Neuronal stem cell (in vitro differentiated cells): ENCODE data around the gene NXF1.

Source experiments
- DNase-seq: peaks from one replicate; pipeline ENCODE4 v3.0.0-alpha.2; 2013; ENCODE audit warnings: low spot score
- H2AFZ ChIP-seq: one replicate; pipeline ENCODE4 v1.6.1; 2013; ENCODE audit warnings: mild to moderate bottlenecking, low read length, inconsistent platforms
- H2AK5ac ChIP-seq: 2 replicates; pipeline ENCODE4 v1.6.1; 2013; ENCODE audit warnings: low read depth, mild to moderate bottlenecking, inconsistent platforms, low read length, moderate library complexity, mixed read lengths
- H2BK120ac ChIP-seq: 2 replicates; pipeline ENCODE4 v1.6.1; 2013; ENCODE audit warnings: low read depth, mild to moderate bottlenecking, inconsistent platforms, low read length, moderate library complexity, mixed read lengths
- H2BK12ac ChIP-seq: one replicate; pipeline ENCODE4 v1.6.1; 2013; ENCODE audit warnings: low read length, inconsistent platforms
- H2BK15ac ChIP-seq: 2 replicates; pipeline ENCODE4 v1.6.1; 2013; ENCODE audit warnings: mild to moderate bottlenecking, low read length, inconsistent platforms, mixed read lengths
- H2BK5ac ChIP-seq: one replicate; pipeline ENCODE4 v1.6.1; 2013; ENCODE audit warnings: inconsistent platforms, mild to moderate bottlenecking, low read length, moderate library complexity
- H3K14ac ChIP-seq: one replicate; pipeline ENCODE4 v1.6.1; 2013; ENCODE audit warnings: low read length, inconsistent platforms
- H3K18ac ChIP-seq: 2 replicates; pipeline ENCODE4 v1.6.1; 2013; ENCODE audit warnings: low read length, inconsistent platforms
- H3K23ac ChIP-seq: 2 replicates; pipeline ENCODE4 v1.6.1; 2013; ENCODE audit warnings: low read depth, mild to moderate bottlenecking, mixed read lengths, low read length, inconsistent platforms; ENCODE audit not compliant: poor library complexity
- H3K27ac ChIP-seq: replicated peaks from 3 replicates; pipeline ENCODE4 v1.5.1; 2013; ENCODE audit warnings: low read length, inconsistent platforms
- H3K27me3 ChIP-seq, 3 experiments: 2 replicates each; pipeline ENCODE4 v1.6.1; 2013; ENCODE audit warnings: low read length in 3 of 3, mild to moderate bottlenecking in 2 of 3, inconsistent platforms in 1 of 3, low read depth in 1 of 3, mixed read lengths in 1 of 3, moderate library complexity in 1 of 3; ENCODE audit not compliant: control insufficient read depth in 3 of 3, insufficient read depth in 3 of 3
- H3K36me3 ChIP-seq, 2 donors: replicated peaks in 1 of 2; 2 replicates each; pipeline ENCODE4 v1.6.1; 2013; ENCODE audit warnings: low read length in 2 of 2; ENCODE audit not compliant: control insufficient read depth in 2 of 2, insufficient read depth in 2 of 2
- H3K4ac ChIP-seq: 2 replicates; pipeline ENCODE4 v1.6.1; 2013; ENCODE audit warnings: inconsistent platforms, mild to moderate bottlenecking, low read length, moderate library complexity
- H3K4me1 ChIP-seq, 2 donors: 1 replicate in 1 of 2; 2 replicates in 1 of 2; pipeline ENCODE4 v1.6.1; 2013; ENCODE audit warnings: low read length in 2 of 2, low read depth in 1 of 2; ENCODE audit not compliant: control insufficient read depth in 2 of 2, insufficient read depth in 1 of 2
- H3K4me2 ChIP-seq: one replicate; pipeline ENCODE4 v1.6.1; 2013; ENCODE audit warnings: mild to moderate bottlenecking, low read length, inconsistent platforms; ENCODE audit not compliant: insufficient read depth, poor library complexity, severe bottlenecking
- H3K4me3 ChIP-seq, 2 donors: 2 replicates each; pipeline ENCODE4 v1.5.1; 2013; ENCODE audit warnings: low read length in 2 of 2, mild to moderate bottlenecking in 2 of 2, inconsistent platforms in 1 of 2, moderate library complexity in 1 of 2
- H3K79me1 ChIP-seq: one replicate; pipeline ENCODE4 v1.6.1; 2013; ENCODE audit warnings: low read depth, mild to moderate bottlenecking, inconsistent platforms, low read length, moderate library complexity
- H3K9ac ChIP-seq: one replicate; pipeline ENCODE4 v1.6.1; 2013; ENCODE audit warnings: mild to moderate bottlenecking, low read depth, low read length, inconsistent platforms; ENCODE audit not compliant: poor library complexity
- H3K9me3 ChIP-seq, 2 donors: replicated peaks in 1 of 2; 2 replicates each; pipeline versions ENCODE3 to v1.6.1; 2013; ENCODE audit warnings: low read length in 2 of 2, mild to moderate bottlenecking in 2 of 2, inconsistent platforms in 1 of 2, low read depth in 1 of 2, mixed read lengths in 1 of 2, moderate library complexity in 1 of 2; ENCODE audit not compliant: control insufficient read depth in 2 of 2, insufficient read depth in 1 of 2
- H4K8ac ChIP-seq: one replicate; pipeline ENCODE4 v1.6.1; 2013; ENCODE audit warnings: low read depth, mild to moderate bottlenecking, inconsistent platforms, low read length, moderate library complexity
- H4K91ac ChIP-seq: one replicate; pipeline ENCODE4 v1.6.1; 2013; ENCODE audit warnings: low read length, low read depth, mild to moderate bottlenecking, inconsistent platforms; ENCODE audit not compliant: poor library complexity
- WGBS, 2 donors: extraction: QIAGEN DNeasy Blood & Tissue Kit; methylation state at CpG; one replicate each; pipeline ENCODE4 v1.1.7; 2013; ENCODE audit warnings: missing lambda C conversion rate in 2 of 2, mixed read lengths in 1 of 2; ENCODE audit not compliant: insufficient read length in 2 of 2, insufficient replicate concordance in 1 of 2; ENCODE audit errors: extremely low coverage in 2 of 2; 5-methylcytosine and 5-hydroxymethylcytosine counted together

The NXF1 gene

DNA sequence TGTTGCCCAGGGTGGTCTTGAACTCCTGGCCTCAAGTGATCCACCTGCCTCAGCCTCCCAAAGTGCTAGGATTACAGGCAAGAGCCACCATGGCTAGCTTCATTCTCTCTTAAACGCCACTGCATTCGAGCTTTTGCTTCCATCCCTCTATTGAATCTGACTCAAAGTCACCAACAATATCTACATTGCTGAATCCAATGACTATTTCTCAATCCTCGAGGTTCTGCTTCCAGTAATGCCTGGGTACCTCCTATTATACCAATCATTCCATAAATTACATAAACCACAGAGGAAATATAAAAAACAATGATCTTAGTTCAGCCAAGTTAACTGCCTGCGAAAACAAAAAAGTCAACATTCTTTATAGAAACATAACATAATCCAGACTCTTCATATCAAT is 11.9 kb upstream of the NXF1 start:
- no peak overlapping the region for H4K8ac ChIP-seq
- H2BK12ac ChIP-seq: no peak overlapping the region
- no peak overlapping the region for H3K9ac ChIP-seq
- no peak overlapping the region for H4K91ac ChIP-seq
- no peak overlapping the region for H3K4ac ChIP-seq
- peaks cover 10 to 49% of the 10 kb centered on the region in 2 donors for H3K36me3 ChIP-seq
- H2AFZ ChIP-seq: no peak overlapping the region
- no peak for DNase-seq
- no peak overlapping the region for H3K27ac ChIP-seq
- no peaks in the 10 kb centered on the region for H3K79me1 ChIP-seq
- H3K23ac ChIP-seq: no peak overlapping the region
- H2AK5ac ChIP-seq: no peak overlapping the region
- no peaks in the 10 kb centered on the region for H3K9me3 ChIP-seq
- H2BK15ac ChIP-seq: no peak overlapping the region
- no peak overlapping the region for H3K4me2 ChIP-seq
- no peaks in the 10 kb centered on the region for H3K4me1 ChIP-seq
- H3K18ac ChIP-seq: no peak overlapping the region
- H3K27me3 ChIP-seq: no peaks in the 10 kb centered on the region
- WGBS, 2 donors: no CpG with 5 or more reads among the region's 4 CpGs
- no peak overlapping the region for H2BK120ac ChIP-seq
- H3K14ac ChIP-seq: no peak overlapping the region
- H2BK5ac ChIP-seq: no peak overlapping the region
- H3K4me3 ChIP-seq: no peak overlapping the region

DNA sequence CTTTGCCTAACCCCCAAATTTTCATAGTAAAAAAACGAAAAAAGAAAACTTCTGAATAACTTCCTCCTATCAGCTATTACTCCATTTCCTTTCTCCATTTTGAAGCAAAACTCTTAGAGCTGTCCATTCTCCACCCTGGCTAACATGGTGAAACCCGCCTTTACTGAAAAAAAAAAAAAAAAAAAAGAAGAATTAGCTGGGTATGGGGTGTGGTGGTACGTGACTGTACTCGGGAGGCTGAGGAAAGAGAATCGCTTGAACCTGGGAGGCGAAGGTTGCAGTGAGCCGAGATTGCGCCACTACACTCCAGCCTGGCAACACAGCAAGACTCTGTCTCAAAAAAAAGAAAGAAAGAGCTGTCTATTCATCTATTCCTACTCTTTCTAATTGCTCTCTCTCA is 11.3 kb upstream of the NXF1 start:
- no peaks in the 10 kb centered on the region for H3K79me1 ChIP-seq
- no peak overlapping the region for H3K4me2 ChIP-seq
- no peak overlapping the region for H2BK15ac ChIP-seq
- peaks cover 8 to 44% of the 10 kb centered on the region in 2 donors for H3K36me3 ChIP-seq
- H4K8ac ChIP-seq: no peak overlapping the region
- no peak overlapping the region for H3K23ac ChIP-seq
- H4K91ac ChIP-seq: no peak overlapping the region
- no peak overlapping the region for H3K14ac ChIP-seq
- H3K27ac ChIP-seq: no peak overlapping the region
- H3K18ac ChIP-seq: no peak overlapping the region
- H2BK12ac ChIP-seq: no peak overlapping the region
- DNase-seq: no peak
- no peak overlapping the region for H3K9ac ChIP-seq
- H3K9me3 ChIP-seq: no peaks in the 10 kb centered on the region
- H2AFZ ChIP-seq: no peak overlapping the region
- no peak overlapping the region for H2AK5ac ChIP-seq
- no peak overlapping the region for H3K4me3 ChIP-seq
- no peak overlapping the region for H2BK120ac ChIP-seq
- no peaks in the 10 kb centered on the region for H3K4me1 ChIP-seq
- H2BK5ac ChIP-seq: no peak overlapping the region
- WGBS, 2 donors: no CpG with 5 or more reads among the region's 8 CpGs
- no peaks in the 10 kb centered on the region for H3K27me3 ChIP-seq
- H3K4ac ChIP-seq: no peak overlapping the region

DNA sequence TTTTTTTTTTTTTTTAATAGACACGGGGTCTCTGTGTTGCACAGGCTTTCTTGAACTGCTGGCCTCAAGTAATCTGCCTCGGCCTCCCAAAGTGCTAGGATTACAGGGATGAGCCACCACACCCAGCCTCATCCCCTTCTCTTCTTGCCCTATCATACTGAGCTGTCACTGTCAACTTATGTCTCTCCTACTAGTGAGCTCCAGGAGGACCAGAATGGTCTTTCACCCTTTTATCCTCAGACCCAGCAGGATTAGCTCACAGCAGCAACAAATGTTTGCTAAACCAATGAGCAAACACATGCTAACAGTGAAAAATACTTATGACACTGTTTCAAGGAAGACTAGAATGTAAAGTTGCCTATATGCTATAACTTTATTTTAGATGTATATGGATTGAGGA is 6.4 kb upstream of the NXF1 start:
- H2BK120ac ChIP-seq: no peak overlapping the region
- no peak overlapping the region for H2BK5ac ChIP-seq
- no peak overlapping the region for H3K27ac ChIP-seq
- H3K4me1 ChIP-seq: peaks cover 0 to 2% of the 10 kb centered on the region in 2 donors
- no peak overlapping the region for H3K14ac ChIP-seq
- H2AFZ ChIP-seq: no peak overlapping the region
- H3K9me3 ChIP-seq: no peaks in the 10 kb centered on the region
- no peaks in the 10 kb centered on the region for H3K27me3 ChIP-seq
- H3K23ac ChIP-seq: no peak overlapping the region
- no peak for DNase-seq
- H2BK15ac ChIP-seq: no peak overlapping the region
- no peak overlapping the region for H4K91ac ChIP-seq
- H3K9ac ChIP-seq: no peak overlapping the region
- no peak overlapping the region for H3K4me2 ChIP-seq
- H4K8ac ChIP-seq: no peak overlapping the region
- H3K79me1 ChIP-seq: no peaks in the 10 kb centered on the region
- no peak overlapping the region for H2AK5ac ChIP-seq
- peaks cover 7 to 12% of the 10 kb centered on the region in 2 donors for H3K36me3 ChIP-seq
- H3K4me3 ChIP-seq: no peak overlapping the region
- H2BK12ac ChIP-seq: no peak overlapping the region
- no peak overlapping the region for H3K18ac ChIP-seq
- WGBS, 2 donors: no CpG with 5 or more reads among the region's 2 CpGs
- no peak overlapping the region for H3K4ac ChIP-seq

DNA sequence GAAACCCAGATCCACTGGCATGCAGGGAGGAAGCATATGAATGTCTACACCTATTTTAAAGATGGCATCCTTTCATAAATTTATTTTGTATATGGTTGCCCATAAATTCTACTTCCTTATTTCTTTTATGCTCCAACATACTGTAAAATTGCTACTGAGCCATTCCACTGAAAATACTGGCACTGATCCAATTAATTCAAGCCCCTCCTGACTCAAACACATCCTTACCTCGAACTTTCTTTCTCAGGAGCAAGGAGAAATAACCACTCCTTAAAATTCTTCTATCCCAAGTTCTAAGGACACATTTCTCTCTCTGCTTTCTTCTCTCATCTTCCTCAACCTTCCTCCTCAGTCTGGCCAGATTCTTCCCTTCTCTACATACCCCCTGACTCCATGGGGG is 5.5 kb upstream of the NXF1 start:
- H3K14ac ChIP-seq: no peak overlapping the region
- no CpG with 5 or more reads among the region's 1 CpG for WGBS, 2 donors
- no peak overlapping the region for H3K4me3 ChIP-seq
- no peaks in the 10 kb centered on the region for H3K27me3 ChIP-seq
- H3K4ac ChIP-seq: no peak overlapping the region
- H2BK5ac ChIP-seq: no peak overlapping the region
- H3K36me3 ChIP-seq: peaks cover 5 to 8% of the 10 kb centered on the region in 2 donors
- DNase-seq: no peak
- H3K9ac ChIP-seq: no peak overlapping the region
- H2AFZ ChIP-seq: no peak overlapping the region
- no peaks in the 10 kb centered on the region for H3K9me3 ChIP-seq
- H3K18ac ChIP-seq: no peak overlapping the region
- no peak overlapping the region for H2BK12ac ChIP-seq
- no peak overlapping the region for H2BK120ac ChIP-seq
- H4K8ac ChIP-seq: no peak overlapping the region
- no peak overlapping the region for H2BK15ac ChIP-seq
- H2AK5ac ChIP-seq: no peak overlapping the region
- H3K4me1 ChIP-seq: peaks cover 6 to 9% of the 10 kb centered on the region in 2 donors
- H3K27ac ChIP-seq: no peak overlapping the region
- no peak overlapping the region for H4K91ac ChIP-seq
- H3K4me2 ChIP-seq: no peak overlapping the region
- H3K23ac ChIP-seq: no peak overlapping the region
- H3K79me1 ChIP-seq: no peaks in the 10 kb centered on the region
